Renal cortex interstitium (tissue), 11 donors: ENCODE results near the gene CPEB4. TPM values are rescaled to one million over a fixed set of nuclear protein-coding genes. Genes with fewer than 3 reads are reported as not detected.

ENCODE experiments used
- DNase-seq, 11 donors: peaks; one replicate each; pipeline ENCODE4 v3.0.0-alpha.2; 2013; ENCODE audit warnings: low read depth in 9 of 11, low spot score in 4 of 11; ENCODE audit errors: extremely low read depth in 1 of 11
- polyA plus RNA-seq, 3 donors: library from polyadenylated mRNA; unstranded; fragments of 120-200 nt; gene quantifications; one replicate each; pipeline ENCODE4 v1.2.1, GENCODE V29; 2013; ENCODE audit not compliant: insufficient read length in 3 of 3

The CPEB4 gene
- polyA plus RNA-seq, 3 donors: 30.1 to 50.6 (median 37.2) TPM

DNA sequence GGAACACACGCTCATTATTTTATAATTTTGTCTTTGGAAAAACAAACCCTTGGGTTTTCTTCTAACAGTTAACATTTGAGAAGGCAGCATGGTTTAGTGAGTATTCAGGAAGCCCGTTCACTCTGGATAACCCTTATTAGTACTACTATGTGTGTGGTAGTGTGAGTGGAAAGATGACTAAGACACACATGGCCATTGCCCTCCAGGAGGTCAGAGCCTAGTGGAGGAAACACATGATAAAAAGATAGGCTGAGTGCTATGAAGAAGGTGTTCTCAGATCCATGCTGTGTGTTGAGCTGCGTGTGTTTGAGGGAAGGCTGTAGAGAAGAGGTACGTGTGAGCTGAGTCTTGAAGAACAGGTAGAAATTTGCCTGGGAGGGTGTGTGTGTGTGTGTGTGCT, 109.2 kb downstream of the CPEB4 start:
- DNase-seq: no peak

- no peak for DNase-seq
These were observed 110.4 kb downstream of the CPEB4 start for GRCh38 chr5:173998531-173998930.

DNA sequence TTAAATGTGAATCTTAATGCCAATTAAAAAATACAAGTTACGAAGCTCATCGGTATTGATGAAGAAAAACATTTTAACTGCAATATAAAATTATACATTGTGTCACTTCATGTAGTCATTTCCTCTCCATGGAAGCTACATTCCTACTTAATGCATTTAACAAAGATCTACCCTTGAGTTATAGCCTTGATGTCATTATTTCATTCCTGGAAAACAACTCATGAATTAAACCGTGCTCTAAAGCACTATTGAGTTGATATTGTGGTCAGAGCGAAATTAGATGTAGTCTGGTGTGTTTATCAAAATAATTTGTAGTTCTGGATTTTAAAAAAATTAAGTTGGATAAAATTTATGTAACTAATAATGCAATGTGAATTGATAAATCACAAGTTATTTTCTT, 111.9 kb downstream of the CPEB4 start:
- no peak for DNase-seq

- DNase-seq: no peak
These were observed 115.6 kb downstream of the CPEB4 start for GRCh38 chr5:174003795-174004194.

DNA sequence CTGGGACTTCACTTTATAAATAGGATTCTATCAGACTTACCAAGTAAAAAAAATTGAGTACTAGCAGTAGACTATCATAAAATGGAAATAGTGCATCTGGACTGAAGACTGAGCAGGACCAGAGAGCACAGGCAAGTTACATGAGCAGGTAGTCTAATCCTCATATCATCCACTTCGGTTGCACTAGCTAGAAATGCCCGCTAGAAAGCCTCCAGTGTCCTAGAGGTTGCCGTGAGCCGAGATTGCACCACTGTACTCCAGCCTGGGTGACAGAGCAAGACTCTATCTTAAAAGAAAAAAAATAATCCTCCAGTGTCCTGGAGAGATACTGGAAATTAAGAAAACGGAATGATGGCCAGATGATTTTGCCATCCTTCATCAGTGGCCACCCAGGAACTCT, 120.8 kb downstream of the CPEB4 start:
- DNase-seq: no peak

DNA sequence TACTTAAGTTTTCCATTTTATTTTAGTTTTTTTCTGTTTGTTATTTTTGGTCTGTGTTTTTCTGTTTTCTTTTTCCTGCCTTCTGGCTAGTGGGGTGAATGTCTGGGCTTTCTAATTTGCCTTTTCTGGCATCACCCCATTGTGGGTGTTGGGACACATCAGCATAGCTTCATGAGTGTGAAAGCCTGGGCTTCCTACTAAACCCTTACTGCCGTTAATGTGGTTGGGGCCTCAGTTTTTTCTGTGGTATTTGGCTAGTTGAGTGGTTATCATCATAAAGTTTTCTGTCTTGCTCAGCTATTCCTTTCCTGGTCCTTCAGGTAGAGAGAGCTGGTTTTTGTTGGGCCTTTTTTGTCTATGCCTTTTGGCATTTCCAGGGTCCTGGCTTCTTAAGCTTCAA, 122.2 kb downstream of the CPEB4 start:
- no peak for DNase-seq

DNA sequence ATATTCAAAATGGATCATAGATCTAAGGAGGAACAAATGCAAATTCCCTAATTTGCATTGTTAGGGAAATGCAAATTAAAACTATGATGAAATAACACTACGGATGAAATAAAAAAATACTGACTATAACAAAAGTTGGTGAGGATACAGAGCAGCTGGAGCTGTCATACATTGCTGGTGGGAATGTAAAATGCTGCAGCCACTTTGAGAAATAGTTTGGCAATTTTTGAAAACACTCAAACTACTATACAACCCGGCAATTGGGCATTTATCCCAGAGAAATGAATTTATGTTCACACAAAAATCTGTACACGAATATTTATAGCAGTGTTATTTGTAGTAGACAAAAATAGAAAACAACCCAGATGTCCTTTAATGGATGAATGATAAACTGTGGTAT, 123.3 kb downstream of the CPEB4 start:
- no peak for DNase-seq

Other genes starting within 250 kb of the CPEB4 start
- under 1 TPM; 0.10 to 0.12 (median 0.12) TPM for gene C5orf47, start 100.8 kb downstream of the CPEB4 start, polyA plus RNA-seq
- gene NSG2, start 157.4 kb downstream of the CPEB4 start, polyA plus RNA-seq: under 1 TPM; 0.19 to 0.55 (median 0.47) TPM